ENCODE results near the gene MECP2.
"Not testable (repeated sequence)": the region's sequence is repeated elsewhere in the genome, so short reads cannot be mapped to it uniquely, and the experiment has no call there.

The MECP2 gene

GRCh38 chrX:153984351-153985178, 113.0 kb downstream of the MECP2 start:
- DNase-seq: no peak

- DNase-seq: no peak
Observed at GRCh38 chrX:153983321-153983801, 114.2 kb downstream of the MECP2 start.

- no peak for DNase-seq
Observed at GRCh38 chrX:153981771-153982533, 115.6 kb downstream of the MECP2 start.

GRCh38 chrX:153981231-153981630, 116.3 kb downstream of the MECP2 start:
- no peak for DNase-seq

- not testable (repeated sequence) for DNase-seq
Observed at GRCh38 chrX:153980394-153980793, 117.1 kb downstream of the MECP2 start.

GRCh38 chrX:153974726-153975286, 122.7 kb downstream of the MECP2 start:
- DNase-seq: no peak

- no peak for DNase-seq
Observed at GRCh38 chrX:153974003-153974725, 123.4 kb downstream of the MECP2 start.

- peak in 1 of 2 experiments; percentile 17 for DNase-seq
Observed at GRCh38 chrX:153973127-153974002, 124.2 kb downstream of the MECP2 start.

- peak; percentile 78 to 94 for DNase-seq
Observed at GRCh38 chrX:153972368-153973126, 125.0 kb downstream of the MECP2 start, which contains the start of gene TMEM187. TMEM187 (plus strand) TSS chrX:153972754; CDS start chrX:153982063, 9,309 bp downstream.

All from NCI-H446 (cell line).